Loucy (cell line): ENCODE results near the gene LLCFC1.

Experiments
- EZH2phosphoT487 ChIP-seq: fragments of 200-600 bp; IDR thresholded peaks from 2 replicates; pipeline ENCODE4 v1.6.1; 2018; ENCODE audit warnings: antibody characterized with exemption, mild to moderate bottlenecking, moderate library complexity, borderline replicate concordance
- TF ChIP-seq, protein P1 (sequence below): fragments of 200-600 bp; sonication (generic); conservative IDR thresholded peaks from 2 replicates; pipeline ENCODE4 v1.5.1; 2014; ENCODE audit warnings: mild to moderate bottlenecking, antibody characterized with exemption, low read length

DNA sequence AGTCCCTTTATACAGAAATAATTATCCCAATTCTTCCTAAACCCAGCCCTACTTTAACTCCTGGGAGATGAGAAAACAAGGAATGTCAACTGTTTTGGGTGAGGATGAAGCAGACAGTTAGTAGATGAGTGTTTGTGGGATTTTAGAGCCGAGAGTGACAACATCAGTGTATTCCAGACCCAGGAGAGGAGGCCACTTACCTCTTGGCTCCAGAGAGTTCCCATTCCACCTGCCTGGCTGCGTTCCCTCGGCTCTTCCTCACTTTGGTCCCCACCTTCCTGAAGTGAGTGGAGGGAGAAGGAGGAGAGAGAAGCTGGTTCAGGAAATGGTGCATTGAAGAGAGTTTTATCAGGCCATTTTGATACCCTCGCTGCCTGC lies 22.3 kb downstream of the LLCFC1 start:
- TF ChIP-seq, protein P1, sequence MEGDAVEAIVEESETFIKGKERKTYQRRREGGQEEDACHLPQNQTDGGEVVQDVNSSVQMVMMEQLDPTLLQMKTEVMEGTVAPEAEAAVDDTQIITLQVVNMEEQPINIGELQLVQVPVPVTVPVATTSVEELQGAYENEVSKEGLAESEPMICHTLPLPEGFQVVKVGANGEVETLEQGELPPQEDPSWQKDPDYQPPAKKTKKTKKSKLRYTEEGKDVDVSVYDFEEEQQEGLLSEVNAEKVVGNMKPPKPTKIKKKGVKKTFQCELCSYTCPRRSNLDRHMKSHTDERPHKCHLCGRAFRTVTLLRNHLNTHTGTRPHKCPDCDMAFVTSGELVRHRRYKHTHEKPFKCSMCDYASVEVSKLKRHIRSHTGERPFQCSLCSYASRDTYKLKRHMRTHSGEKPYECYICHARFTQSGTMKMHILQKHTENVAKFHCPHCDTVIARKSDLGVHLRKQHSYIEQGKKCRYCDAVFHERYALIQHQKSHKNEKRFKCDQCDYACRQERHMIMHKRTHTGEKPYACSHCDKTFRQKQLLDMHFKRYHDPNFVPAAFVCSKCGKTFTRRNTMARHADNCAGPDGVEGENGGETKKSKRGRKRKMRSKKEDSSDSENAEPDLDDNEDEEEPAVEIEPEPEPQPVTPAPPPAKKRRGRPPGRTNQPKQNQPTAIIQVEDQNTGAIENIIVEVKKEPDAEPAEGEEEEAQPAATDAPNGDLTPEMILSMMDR, result no peak
- TF ChIP-seq EZH2phosphoT487, result no peak
